Raji (cell line): ENCODE data around the gene PCNX1.

Source experiments
- POLR2A ChIP-seq: IDR thresholded peaks from 2 replicates; pipeline ENCODE4 v1.6.1; 2011; ENCODE audit warnings: low read depth, low read length, control low read depth; ENCODE audit not compliant: insufficient read depth

PCNX1 gene

GRCh38 chr14:70887207-70887681 lies 20.0 kb upstream of the PCNX1 start:
- TF ChIP-seq POLR2A, result no peak

GRCh38 chr14:70887737-70888499 lies 19.3 kb upstream of the PCNX1 start:
- TF ChIP-seq POLR2A, result no peak

GRCh38 chr14:70888681-70889175 lies 18.5 kb upstream of the PCNX1 start:
- TF ChIP-seq POLR2A, result no peak

- no peak for TF ChIP-seq POLR2A
Observed at GRCh38 chr14:70889555-70889954, 17.7 kb upstream of the PCNX1 start.

GRCh38 chr14:70890826-70891659 lies 16.2 kb upstream of the PCNX1 start:
- TF ChIP-seq POLR2A, result no peak

- TF ChIP-seq POLR2A, result no peak
Observed at GRCh38 chr14:70891737-70892136, 15.5 kb upstream of the PCNX1 start.

GRCh38 chr14:70893062-70893845 lies 14.0 kb upstream of the PCNX1 start:
- no peak for TF ChIP-seq POLR2A

- TF ChIP-seq POLR2A, result no peak
Observed at GRCh38 chr14:70893858-70894291, 13.4 kb upstream of the PCNX1 start.

GRCh38 chr14:70894868-70895267 lies 12.4 kb upstream of the PCNX1 start:
- TF ChIP-seq POLR2A, result no peak

- TF ChIP-seq POLR2A, result no peak
Observed at GRCh38 chr14:70896317-70896716, 10.9 kb upstream of the PCNX1 start.

GRCh38 chr14:70896981-70897380 lies 10.3 kb upstream of the PCNX1 start:
- TF ChIP-seq POLR2A, result no peak

GRCh38 chr14:70897464-70897863 lies 9.8 kb upstream of the PCNX1 start:
- TF ChIP-seq POLR2A, result no peak

GRCh38 chr14:70898111-70898745 lies 9.0 kb upstream of the PCNX1 start:
- TF ChIP-seq POLR2A, result no peak

- no peak for TF ChIP-seq POLR2A
Observed at GRCh38 chr14:70901269-70901668, 6.0 kb upstream of the PCNX1 start.

- no peak for TF ChIP-seq POLR2A
Observed at GRCh38 chr14:70902184-70902583, 5.1 kb upstream of the PCNX1 start.
